H1 (cell line): Measurements from ENCODE around the gene RSPH9.

Experiments used
- ASH2L ChIP-seq: fragments of 200-600, 300-600 bp; sonication (generic); IDR thresholded peaks from one replicate; pipeline ENCODE4 v1.7.1; 2017; ENCODE audit warnings: low read length
- BRCA1 ChIP-seq: IDR thresholded peaks from 2 replicates; pipeline ENCODE4 v1.6.1; 2012; ENCODE audit warnings: low read depth, low read length, improper control_type of control experiment
- CBX5 ChIP-seq: fragments of 300-800, 300-1000 bp; sonication (generic); IDR thresholded peaks from 2 replicates; pipeline ENCODE4 v1.7.1; 2016; ENCODE audit warnings: antibody characterized with exemption, low read length, low read depth
- CTCF ChIP-seq, 3 experiments: IDR thresholded peaks; 1 replicate in 2 of 3; 2 replicates in 1 of 3; pipeline versions ENCODE4 v1.5.1 to v1.6.1; 2011; ENCODE audit warnings: low read length in 3 of 3, mild to moderate bottlenecking in 3 of 3, inconsistent platforms in 2 of 3, low read depth in 1 of 3, moderate library complexity in 1 of 3; ENCODE audit not compliant: insufficient read depth in 1 of 3; ENCODE audit errors: control extremely low read depth in 1 of 3
- FOSL1 ChIP-seq: IDR thresholded peaks from 2 replicates; pipeline ENCODE4 v1.6.1; 2011; ENCODE audit warnings: mild to moderate bottlenecking, low read depth, low read length, moderate library complexity; ENCODE audit not compliant: insufficient read depth
- HDAC2 ChIP-seq, 2 experiments: fragments of 300-600 bp in 1 of 2; sonication (generic) in 1 of 2; IDR thresholded peaks; 2 replicates each; pipeline ENCODE4 v1.6.1; 2011 to 2012; ENCODE audit warnings: low read depth in 2 of 2, low read length in 2 of 2, mild to moderate bottlenecking in 2 of 2, moderate library complexity in 2 of 2, borderline replicate concordance in 1 of 2, inconsistent platforms in 1 of 2
- JUND ChIP-seq: IDR thresholded peaks from 2 replicates; pipeline ENCODE4 v1.6.1; 2011; ENCODE audit warnings: mild to moderate bottlenecking, improper control_type of control experiment, low read length
- KDM1A ChIP-seq: fragments of 200-600, 300-600 bp; sonication (generic); IDR thresholded peaks from 2 replicates; pipeline ENCODE4 v1.7.1; 2016; ENCODE audit warnings: mild to moderate bottlenecking, low read length, borderline replicate concordance
- RAD21 ChIP-seq, 2 experiments: IDR thresholded peaks in 1 of 2; conservative IDR thresholded peaks in 1 of 2; 2 replicates each; pipeline ENCODE4 v1.6.1; 2011; ENCODE audit warnings: low read depth in 2 of 2, low read length in 2 of 2, improper control_type of control experiment in 1 of 2, inconsistent platforms in 1 of 2, mild to moderate bottlenecking in 1 of 2, moderate library complexity in 1 of 2
- SIRT6 ChIP-seq: IDR thresholded peaks from one replicate; pipeline ENCODE4 v1.7.1; 2012; ENCODE audit warnings: low read length, inconsistent platforms
- ZNF274 ChIP-seq: IDR thresholded peaks from 2 replicates; pipeline ENCODE4 v1.7.0; 2012; ENCODE audit warnings: low read length, borderline replicate concordance; ENCODE audit errors: extremely low read depth
- TF ChIP-seq, protein P1 (sequence below): IDR thresholded peaks from 2 replicates; pipeline ENCODE4 v1.6.1; 2011; ENCODE audit warnings: low read depth, mild to moderate bottlenecking, low read length; ENCODE audit not compliant: insufficient read depth

- TF ChIP-seq CBX5 (no peak), FOSL1 (no peak), CTCF (IDR thresholded peaks at IDR 0.05; ENCODE audit: control extremely low read depth in 1 of 3, insufficient read depth in 1 of 3, low read depth in 1 of 3, low read length in 3 of 3) (no peak), SIRT6 (no peak), JUND (peak; percentile 57; the same call in 1 of the 2 replicates), BRCA1 (no peak), HDAC2 (IDR thresholded peaks at IDR 0.05; ENCODE audit: borderline replicate concordance in 1 of 2, low read depth in 2 of 2, low read length in 2 of 2) (peak; percentile 55 to 80; a peak in 2 of 4 replicates), ZNF274 (no peak), KDM1A (no peak; the same call in 1 of the 2 replicates), ASH2L (peak; percentile 79), RAD21 (IDR thresholded peaks at IDR 0.05 in 1 of 2, conservative IDR thresholded peaks at IDR 0.05 in 1 of 2; ENCODE audit: low read depth in 2 of 2, low read length in 2 of 2) (peak in 1 of 2 experiments; percentile 14; a peak in 2 of 4 replicates)
- TF ChIP-seq, protein P1, sequence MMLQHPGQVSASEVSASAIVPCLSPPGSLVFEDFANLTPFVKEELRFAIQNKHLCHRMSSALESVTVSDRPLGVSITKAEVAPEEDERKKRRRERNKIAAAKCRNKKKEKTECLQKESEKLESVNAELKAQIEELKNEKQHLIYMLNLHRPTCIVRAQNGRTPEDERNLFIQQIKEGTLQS: no peak
These were observed 58.0 kb downstream of the RSPH9 start for GRCh38 chr6:43702534-43703440.
